ENCODE measurements around the gene C2. TPM values are rescaled to one million over a fixed set of nuclear protein-coding genes. Genes with fewer than 3 reads are reported as not detected.
"Not testable (repeated sequence)": the region's sequence is repeated elsewhere in the genome, so short reads cannot be mapped to it uniquely, and the experiment has no call there.

Gene C2
- total RNA-seq, 4 donors from 2014 or later = 2.5 to 6.2 (median 4.4) TPM

DNA sequence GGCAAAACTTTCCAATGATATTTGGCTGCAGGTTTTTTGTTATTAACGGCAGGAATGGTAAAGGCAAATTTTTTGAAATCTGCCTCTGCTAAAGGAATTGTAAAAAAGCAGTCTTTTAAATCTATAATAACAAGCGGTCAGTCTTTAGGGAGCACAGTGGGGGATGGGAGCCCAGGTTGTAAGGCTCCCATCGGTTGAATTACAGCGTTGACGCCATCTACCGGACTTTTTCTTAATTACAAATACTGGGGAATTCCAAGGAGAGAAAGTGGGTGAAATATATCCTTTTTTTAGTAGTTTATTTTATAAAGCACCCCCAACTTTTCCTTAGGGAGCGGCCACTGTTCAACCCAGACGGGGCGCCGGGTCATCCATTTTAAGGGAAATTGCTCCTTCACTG, 61.8 kb downstream of the C2 start:
- H3K36me3 ChIP-seq; H3K4me3 ChIP-seq (replicated peaks in 1 of 3); intact Hi-C loops (cut with DNase I); H3K9me3 ChIP-seq; H3K4me1 ChIP-seq; H3K27ac ChIP-seq; H3K27me3 ChIP-seq; DNase-seq: not testable (repeated sequence)
- WGBS, 2 donors = no CpG with 5 or more reads among the region's 10 CpGs

DNA sequence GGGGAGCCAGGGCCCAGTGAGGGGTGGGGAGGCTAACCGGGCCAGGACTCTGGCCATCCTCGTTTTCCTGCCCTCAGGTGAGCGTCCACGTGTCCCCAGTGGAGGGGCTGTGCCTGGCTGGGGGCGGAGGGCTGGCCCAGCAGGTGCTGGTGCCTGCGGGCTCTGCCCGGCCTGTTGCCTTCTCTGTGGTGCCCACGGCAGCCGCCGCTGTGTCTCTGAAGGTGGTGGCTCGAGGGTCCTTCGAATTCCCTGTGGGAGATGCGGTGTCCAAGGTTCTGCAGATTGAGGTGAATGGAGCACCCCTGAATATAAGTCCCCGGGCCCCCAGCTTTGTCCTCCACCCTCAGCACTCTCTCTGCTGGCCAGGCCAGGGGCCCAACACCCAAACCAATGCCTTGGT, 66.9 kb downstream of the C2 start:
- DNase-seq; H3K4me1 ChIP-seq; H3K36me3 ChIP-seq; intact Hi-C loops (cut with DNase I); H3K27me3 ChIP-seq; H3K9me3 ChIP-seq; H3K4me3 ChIP-seq (replicated peaks in 1 of 3); H3K27ac ChIP-seq: not testable (repeated sequence)
- 96% methylated on average over 8 of the region's 14 CpGs; no CpG with 5 or more reads in 1 of the 2 donors for WGBS, 2 donors

MicroRNA genes within 50 kb of the gene (microRNA counts, 767-probe panel; counts per million panel counts)
- 0 counts per million in 2 donors for microRNA hsa-miR-1236

Small RNA genes lying within 50 kb of the gene (microRNA-seq; reads per million reads assigned to microRNA genes)
- gene MIR1236 = not detected

Small RNA genes lying within 50 kb of the gene (small RNA-seq; reads per million reads assigned to genes)
- gene AL645922.1 = not detected

Other genes with a start within 250 kb of the C2 start
- gene LY6G5C, start 246.7 kb upstream of the C2 start, total RNA-seq = 1 to 10 TPM in 1 of 4 donors, under 1 TPM in 2, not detected in 1; 0.54 to 7.9 (median 0.83) TPM
- gene ABHD16A, start 224.4 kb upstream of the C2 start, total RNA-seq = 10 to 100 TPM; 47.3 to 81.4 (median 71.7) TPM
- gene LY6G6F, start 220.9 kb upstream of the C2 start, total RNA-seq = not detected
- gene LY6G6D, start 212.4 kb upstream of the C2 start, total RNA-seq = not detected
- gene LY6G6C, start 206.0 kb upstream of the C2 start, total RNA-seq = not detected
- gene MPIG6B, start 204.3 kb upstream of the C2 start, total RNA-seq = 1 to 10 TPM in 1 of 4 donors, under 1 TPM in 1, not detected in 2; 0.54 to 1.8 TPM
- gene DDAH2, start 198.4 kb upstream of the C2 start, total RNA-seq = 100 to 1,000 TPM in 3 of 4 donors, 10 to 100 TPM in 1; 99.9 to 117 (median 114) TPM
- 100 to 1,000 TPM; 222 to 314 (median 247) TPM for gene CLIC1, start 191.2 kb upstream of the C2 start, total RNA-seq
- gene MSH5, start 187.7 kb upstream of the C2 start, total RNA-seq = 10 to 100 TPM in 1 of 4 donors, 1 to 10 TPM in 3; 5.6 to 11.2 (median 7.2) TPM
- 1 to 10 TPM in 3 of 4 donors, not detected in 1; 2.0 to 4.2 (median 3.0) TPM for gene SAPCD1, start 165.1 kb upstream of the C2 start, total RNA-seq
- gene VWA7, start 150.4 kb upstream of the C2 start, total RNA-seq = 1 to 10 TPM; 1.2 to 8.9 (median 5.4) TPM
- 100 to 1,000 TPM in 1 of 4 donors, 10 to 100 TPM in 3; 33.8 to 120 (median 39.9) TPM for gene VARS1, start 132.0 kb upstream of the C2 start, total RNA-seq
- gene LSM2, start 120.8 kb upstream of the C2 start, total RNA-seq = 10 to 100 TPM; 29.2 to 48.4 (median 36.5) TPM
- 1 to 10 TPM; 3.5 to 4.1 (median 3.9) TPM for gene HSPA1L, start 112.4 kb upstream of the C2 start, total RNA-seq
- gene HSPA1A, start 112.2 kb upstream of the C2 start, total RNA-seq = 100 to 1,000 TPM; 148 to 320 (median 190) TPM
- gene HSPA1B, start 100.0 kb upstream of the C2 start, total RNA-seq = 100 to 1,000 TPM; 194 to 330 (median 256) TPM
- gene NEU1, start 64.9 kb upstream of the C2 start, total RNA-seq = 10 to 100 TPM; 54.4 to 98.1 (median 65.9) TPM
- 10 to 100 TPM in 2 of 4 donors, 1 to 10 TPM in 2; 1.6 to 16.2 (median 7.7) TPM for gene SLC44A4, start 48.7 kb upstream of the C2 start, total RNA-seq
- gene EHMT2, start 30.0 kb upstream of the C2 start, total RNA-seq = 10 to 100 TPM; 26.9 to 47.7 (median 38.7) TPM
- gene ZBTB12, start 25.6 kb upstream of the C2 start, total RNA-seq = 1 to 10 TPM in 3 of 4 donors, under 1 TPM in 1; 0.94 to 2.9 (median 1.5) TPM
- gene CFB, start 18.4 kb downstream of the C2 start, total RNA-seq = 10 to 100 TPM; 10.5 to 36.7 (median 16.4) TPM
- 100 to 1,000 TPM in 3 of 4 donors, 10 to 100 TPM in 1; 83.2 to 114 (median 106) TPM for gene NELFE, start 31.3 kb downstream of the C2 start, total RNA-seq
- gene SKIC2, start 31.5 kb downstream of the C2 start, total RNA-seq = 10 to 100 TPM; 35.1 to 47.1 (median 39.4) TPM
- 10 to 100 TPM; 21.3 to 36.4 (median 33.9) TPM for gene DXO, start 44.4 kb downstream of the C2 start, total RNA-seq
- 100 to 1,000 TPM; 181 to 401 (median 227) TPM for gene C4A, start 54.3 kb downstream of the C2 start, total RNA-seq
- gene C4B, start 87.1 kb downstream of the C2 start, total RNA-seq = 100 to 1,000 TPM; 233 to 370 (median 285) TPM
- 1 to 10 TPM in 1 of 4 donors, under 1 TPM in 2, not detected in 1; 0.24 to 1.7 (median 0.33) TPM for gene CYP21A2, start 110.7 kb downstream of the C2 start, total RNA-seq
- gene TNXB, start 181.6 kb downstream of the C2 start, total RNA-seq = 100 to 1,000 TPM in 2 of 4 donors, 10 to 100 TPM in 2; 42.2 to 112 (median 80.9) TPM
- 10 to 100 TPM; 41.5 to 63.5 (median 57.3) TPM for gene ATF6B, start 200.5 kb downstream of the C2 start, total RNA-seq
- gene FKBPL, start 202.6 kb downstream of the C2 start, total RNA-seq = 10 to 100 TPM in 1 of 4 donors, 1 to 10 TPM in 3; 3.6 to 11.8 (median 6.8) TPM
- under 1 TPM in 3 of 4 donors, not detected in 1; 0.49 to 0.81 (median 0.67) TPM for gene PRRT1, start 224.2 kb downstream of the C2 start, total RNA-seq
- 10 to 100 TPM; 13.0 to 26.1 (median 24.1) TPM for gene PPT2, start 226.4 kb downstream of the C2 start, total RNA-seq
- gene EGFL8, start 236.9 kb downstream of the C2 start, total RNA-seq = 1 to 10 TPM; 2.3 to 9.8 (median 6.5) TPM
- gene AGPAT1, start 248.4 kb downstream of the C2 start, total RNA-seq = 10 to 100 TPM; 48.6 to 69.2 (median 54.8) TPM